Neuronal stem cell (in vitro differentiated cells): ENCODE data around the gene SLAMF8.

Source experiments
- DNase-seq: peaks from one replicate; pipeline ENCODE4 v3.0.0-alpha.2; 2013; ENCODE audit warnings: low spot score
- H2AFZ ChIP-seq: one replicate; pipeline ENCODE4 v1.6.1; 2013; ENCODE audit warnings: mild to moderate bottlenecking, low read length, inconsistent platforms
- H2AK5ac ChIP-seq: 2 replicates; pipeline ENCODE4 v1.6.1; 2013; ENCODE audit warnings: low read depth, mild to moderate bottlenecking, inconsistent platforms, low read length, moderate library complexity, mixed read lengths
- H2BK120ac ChIP-seq: 2 replicates; pipeline ENCODE4 v1.6.1; 2013; ENCODE audit warnings: low read depth, mild to moderate bottlenecking, inconsistent platforms, low read length, moderate library complexity, mixed read lengths
- H2BK12ac ChIP-seq: one replicate; pipeline ENCODE4 v1.6.1; 2013; ENCODE audit warnings: low read length, inconsistent platforms
- H2BK15ac ChIP-seq: 2 replicates; pipeline ENCODE4 v1.6.1; 2013; ENCODE audit warnings: mild to moderate bottlenecking, low read length, inconsistent platforms, mixed read lengths
- H2BK5ac ChIP-seq: one replicate; pipeline ENCODE4 v1.6.1; 2013; ENCODE audit warnings: inconsistent platforms, mild to moderate bottlenecking, low read length, moderate library complexity
- H3K14ac ChIP-seq: one replicate; pipeline ENCODE4 v1.6.1; 2013; ENCODE audit warnings: low read length, inconsistent platforms
- H3K18ac ChIP-seq: 2 replicates; pipeline ENCODE4 v1.6.1; 2013; ENCODE audit warnings: low read length, inconsistent platforms
- H3K23ac ChIP-seq: 2 replicates; pipeline ENCODE4 v1.6.1; 2013; ENCODE audit warnings: low read depth, mild to moderate bottlenecking, mixed read lengths, low read length, inconsistent platforms; ENCODE audit not compliant: poor library complexity
- H3K27ac ChIP-seq: replicated peaks from 3 replicates; pipeline ENCODE4 v1.5.1; 2013; ENCODE audit warnings: low read length, inconsistent platforms
- H3K27me3 ChIP-seq, 3 experiments: 2 replicates each; pipeline ENCODE4 v1.6.1; 2013; ENCODE audit warnings: low read length in 3 of 3, mild to moderate bottlenecking in 2 of 3, inconsistent platforms in 1 of 3, low read depth in 1 of 3, mixed read lengths in 1 of 3, moderate library complexity in 1 of 3; ENCODE audit not compliant: control insufficient read depth in 3 of 3, insufficient read depth in 3 of 3
- H3K36me3 ChIP-seq, 2 donors: replicated peaks in 1 of 2; 2 replicates each; pipeline ENCODE4 v1.6.1; 2013; ENCODE audit warnings: low read length in 2 of 2; ENCODE audit not compliant: control insufficient read depth in 2 of 2, insufficient read depth in 2 of 2
- H3K4ac ChIP-seq: 2 replicates; pipeline ENCODE4 v1.6.1; 2013; ENCODE audit warnings: inconsistent platforms, mild to moderate bottlenecking, low read length, moderate library complexity
- H3K4me1 ChIP-seq, 2 donors: 1 replicate in 1 of 2; 2 replicates in 1 of 2; pipeline ENCODE4 v1.6.1; 2013; ENCODE audit warnings: low read length in 2 of 2, low read depth in 1 of 2; ENCODE audit not compliant: control insufficient read depth in 2 of 2, insufficient read depth in 1 of 2
- H3K4me2 ChIP-seq: one replicate; pipeline ENCODE4 v1.6.1; 2013; ENCODE audit warnings: mild to moderate bottlenecking, low read length, inconsistent platforms; ENCODE audit not compliant: insufficient read depth, poor library complexity, severe bottlenecking
- H3K4me3 ChIP-seq, 2 donors: 2 replicates each; pipeline ENCODE4 v1.5.1; 2013; ENCODE audit warnings: low read length in 2 of 2, mild to moderate bottlenecking in 2 of 2, inconsistent platforms in 1 of 2, moderate library complexity in 1 of 2
- H3K79me1 ChIP-seq: one replicate; pipeline ENCODE4 v1.6.1; 2013; ENCODE audit warnings: low read depth, mild to moderate bottlenecking, inconsistent platforms, low read length, moderate library complexity
- H3K9ac ChIP-seq: one replicate; pipeline ENCODE4 v1.6.1; 2013; ENCODE audit warnings: mild to moderate bottlenecking, low read depth, low read length, inconsistent platforms; ENCODE audit not compliant: poor library complexity
- H3K9me3 ChIP-seq, 2 donors: replicated peaks in 1 of 2; 2 replicates each; pipeline versions ENCODE3 to v1.6.1; 2013; ENCODE audit warnings: low read length in 2 of 2, mild to moderate bottlenecking in 2 of 2, inconsistent platforms in 1 of 2, low read depth in 1 of 2, mixed read lengths in 1 of 2, moderate library complexity in 1 of 2; ENCODE audit not compliant: control insufficient read depth in 2 of 2, insufficient read depth in 1 of 2
- H4K8ac ChIP-seq: one replicate; pipeline ENCODE4 v1.6.1; 2013; ENCODE audit warnings: low read depth, mild to moderate bottlenecking, inconsistent platforms, low read length, moderate library complexity
- H4K91ac ChIP-seq: one replicate; pipeline ENCODE4 v1.6.1; 2013; ENCODE audit warnings: low read length, low read depth, mild to moderate bottlenecking, inconsistent platforms; ENCODE audit not compliant: poor library complexity
- WGBS, 2 donors: extraction: QIAGEN DNeasy Blood & Tissue Kit; methylation state at CpG; one replicate each; pipeline ENCODE4 v1.1.7; 2013; ENCODE audit warnings: missing lambda C conversion rate in 2 of 2, mixed read lengths in 1 of 2; ENCODE audit not compliant: insufficient read length in 2 of 2, insufficient replicate concordance in 1 of 2; ENCODE audit errors: extremely low coverage in 2 of 2; 5-methylcytosine and 5-hydroxymethylcytosine counted together

The SLAMF8 gene

GRCh38 chr1:159802111-159802510 lies 24.6 kb upstream of the SLAMF8 start, which contains the start of gene FCRL6:
Gene FCRL6 (plus strand): TSS chr1:159802360. CDS start chr1:159802425, 65 bp downstream.
- no peaks in the 10 kb centered on the region for H3K9me3 ChIP-seq
- no peak within 1 kb of the TSS for H3K27ac ChIP-seq
- no peak within 1 kb of the TSS for H3K4me3 ChIP-seq
- H2AFZ ChIP-seq, result no peak within 1 kb of the TSS
- no peaks in the 10 kb centered on the region for H3K4me1 ChIP-seq
- H2BK120ac ChIP-seq, result no peak within 1 kb of the TSS
- peak within 1 kb of the TSS; percentile 40 for H3K23ac ChIP-seq
- peaks cover 0 to 38% (median 0%) of the 10 kb centered on the region in 3 experiments for H3K27me3 ChIP-seq
- H3K18ac ChIP-seq, result peak within 1 kb of the TSS; percentile 11
- no peak within 1 kb of the TSS for H2BK12ac ChIP-seq
- no peak within 1 kb of the TSS for H3K14ac ChIP-seq
- H3K4ac ChIP-seq, result no peak within 1 kb of the TSS
- no peak within 1 kb of the TSS for H4K91ac ChIP-seq
- H2AK5ac ChIP-seq, result no peak within 1 kb of the TSS
- no peak within 1 kb of the TSS for H2BK15ac ChIP-seq
- H3K36me3 ChIP-seq, result no peaks in the 10 kb centered on the region
- H2BK5ac ChIP-seq, result no peak within 1 kb of the TSS
- no peak for DNase-seq
- H4K8ac ChIP-seq, result no peak within 1 kb of the TSS
- no peak within 1 kb of the TSS for H3K4me2 ChIP-seq
- H3K9ac ChIP-seq, result no peak within 1 kb of the TSS
- no CpG with 5 or more reads among the region's 8 CpGs for WGBS, 2 donors
- H3K79me1 ChIP-seq, result no peaks in the 10 kb centered on the region

- no peak overlapping the region for H2BK15ac ChIP-seq
- no peak overlapping the region for H2AK5ac ChIP-seq
- H3K79me1 ChIP-seq, result no peaks in the 10 kb centered on the region
- no peaks in the 10 kb centered on the region for H3K4me1 ChIP-seq
- no peak overlapping the region for H3K4me3 ChIP-seq
- no peak overlapping the region for H3K4ac ChIP-seq
- no peak overlapping the region for H3K27ac ChIP-seq
- no peak overlapping the region for H2BK5ac ChIP-seq
- H2AFZ ChIP-seq, result no peak overlapping the region
- no peak overlapping the region for H3K14ac ChIP-seq
- peaks cover 0 to 29% (median 0%) of the 10 kb centered on the region in 3 experiments for H3K27me3 ChIP-seq
- no peak overlapping the region for H3K4me2 ChIP-seq
- no peak overlapping the region for H4K8ac ChIP-seq
- H3K36me3 ChIP-seq, result no peaks in the 10 kb centered on the region
- no peak overlapping the region for H4K91ac ChIP-seq
- no CpG with 5 or more reads among the region's 7 CpGs for WGBS, 2 donors
- H3K18ac ChIP-seq, result no peak overlapping the region
- H3K9ac ChIP-seq, result no peak overlapping the region
- no peak overlapping the region for H3K23ac ChIP-seq
- no peak overlapping the region for H2BK12ac ChIP-seq
- no peak overlapping the region for H2BK120ac ChIP-seq
- H3K9me3 ChIP-seq, result no peaks in the 10 kb centered on the region
- DNase-seq, result no peak
Observed at GRCh38 chr1:159803956-159804689, 22.6 kb upstream of the SLAMF8 start.

GRCh38 chr1:159804924-159805323 lies 21.7 kb upstream of the SLAMF8 start:
- DNase-seq, result no peak
- no peak overlapping the region for H2AFZ ChIP-seq
- H3K9ac ChIP-seq, result no peak overlapping the region
- H2AK5ac ChIP-seq, result no peak overlapping the region
- H3K4me1 ChIP-seq, result no peaks in the 10 kb centered on the region
- peaks cover 0 to 32% (median 0%) of the 10 kb centered on the region in 3 experiments for H3K27me3 ChIP-seq
- H2BK12ac ChIP-seq, result no peak overlapping the region
- peaks cover 3% of the 10 kb centered on the region for H3K79me1 ChIP-seq
- WGBS, 2 donors, result no CpG with 5 or more reads among the region's 2 CpGs
- no peak overlapping the region for H2BK15ac ChIP-seq
- no peak overlapping the region for H3K4me2 ChIP-seq
- H3K27ac ChIP-seq, result no peak overlapping the region
- no peak overlapping the region for H3K4ac ChIP-seq
- H3K14ac ChIP-seq, result no peak overlapping the region
- no peak overlapping the region for H4K8ac ChIP-seq
- H2BK120ac ChIP-seq, result no peak overlapping the region
- H3K23ac ChIP-seq, result no peak overlapping the region
- H4K91ac ChIP-seq, result no peak overlapping the region
- H3K4me3 ChIP-seq, result no peak overlapping the region
- no peak overlapping the region for H2BK5ac ChIP-seq
- no peak overlapping the region for H3K18ac ChIP-seq
- no peaks in the 10 kb centered on the region for H3K9me3 ChIP-seq
- no peaks in the 10 kb centered on the region for H3K36me3 ChIP-seq

GRCh38 chr1:159815926-159816325 lies 10.7 kb upstream of the SLAMF8 start:
- no peak overlapping the region for H3K9ac ChIP-seq
- H4K91ac ChIP-seq, result no peak overlapping the region
- no peak overlapping the region for H2BK15ac ChIP-seq
- no peak overlapping the region for H2BK5ac ChIP-seq
- no peaks in the 10 kb centered on the region for H3K9me3 ChIP-seq
- no CpG with 5 or more reads among the region's 8 CpGs for WGBS, 2 donors
- no peaks in the 10 kb centered on the region for H3K36me3 ChIP-seq
- H3K4ac ChIP-seq, result no peak overlapping the region
- H3K4me3 ChIP-seq, result no peak overlapping the region
- no peaks in the 10 kb centered on the region for H3K79me1 ChIP-seq
- no peak overlapping the region for H2AFZ ChIP-seq
- no peak overlapping the region for H3K23ac ChIP-seq
- H3K18ac ChIP-seq, result no peak overlapping the region
- no peak overlapping the region for H2BK12ac ChIP-seq
- H2AK5ac ChIP-seq, result no peak overlapping the region
- H2BK120ac ChIP-seq, result no peak overlapping the region
- H3K27ac ChIP-seq, result no peak overlapping the region
- H3K14ac ChIP-seq, result no peak overlapping the region
- H3K4me2 ChIP-seq, result no peak overlapping the region
- H3K4me1 ChIP-seq, result no peaks in the 10 kb centered on the region
- H4K8ac ChIP-seq, result no peak overlapping the region
- peaks cover 0 to 15% (median 0%) of the 10 kb centered on the region in 3 experiments for H3K27me3 ChIP-seq
- DNase-seq, result no peak
